Breast epithelium (tissue), 3 donors: ENCODE measurements around the gene MPPED1.

Source experiments
- CTCF ChIP-seq, 3 donors: fragments of 450-650 bp; IDR thresholded peaks; one replicate each; pipeline ENCODE4 v1.5.1; 2016 to 2017; ENCODE audit warnings: antibody characterized with exemption in 3 of 3, mild to moderate bottlenecking in 3 of 3, moderate library complexity in 3 of 3
- POLR2A ChIP-seq: fragments of 450-650 bp; IDR thresholded peaks from one replicate; pipeline ENCODE4 v1.6.1; 2016; ENCODE audit warnings: antibody characterized with exemption, mild to moderate bottlenecking, moderate library complexity
- POLR2AphosphoS5 ChIP-seq, 3 donors: sonication (generic); formaldehyde crosslinking; IDR thresholded peaks; one replicate each; pipeline ENCODE4 v1.6.1; 2017; ENCODE audit warnings: antibody characterized with exemption in 3 of 3

DNA sequence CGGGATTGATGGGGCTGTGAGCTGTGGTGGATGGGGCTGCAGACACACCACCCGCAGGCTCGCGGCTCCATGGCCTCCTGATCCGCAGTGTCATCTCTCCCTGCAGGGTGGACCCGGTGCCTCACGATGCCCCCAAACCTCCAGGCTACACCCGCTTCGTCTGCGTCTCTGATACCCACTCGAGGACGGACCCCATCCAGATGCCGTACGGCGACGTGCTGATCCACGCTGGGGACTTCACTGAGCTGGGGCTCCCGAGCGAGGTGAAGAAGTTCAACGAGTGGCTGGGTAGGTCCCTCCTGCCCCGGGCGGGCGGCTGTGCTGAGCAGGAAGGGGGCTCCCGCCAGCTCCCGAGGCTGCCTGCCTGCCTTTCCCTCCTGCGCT is 23.1 kb downstream of the MPPED1 start:
- TF ChIP-seq CTCF (IDR thresholded peaks at IDR 0.05), result no peak
- no peak for TF ChIP-seq POLR2AphosphoS5 (IDR thresholded peaks at IDR 0.05)
- TF ChIP-seq POLR2A, result no peak
